CD4-positive, alpha-beta T cell (primary cell): ENCODE results near the gene SCGB1D1. TPM values are rescaled to one million over a fixed set of nuclear protein-coding genes. Genes with fewer than 3 reads are reported as not detected.
"Not testable (repeated sequence)": the region's sequence is repeated elsewhere in the genome, so short reads cannot be mapped to it uniquely, and the experiment has no call there.

Source experiments
- ATAC-seq: fragments of 200-7000 bp; cut with Tn5 transposase; one replicate; pipeline ENCODE4 v1.10.0; 2022; ENCODE audit warnings: mild to moderate bottlenecking; ENCODE audit not compliant: poor library complexity
- CTCF ChIA-PET: fragments of 350-600 bp; sonication (Branson Sonifier 250); formaldehyde crosslinking; loops from one replicate; lab custom pipeline; 2021; ENCODE audit warnings: antibody characterized with exemption, inconsistent platforms; lab: Charles Lee
- POLR2A ChIA-PET: fragments of 350-600 bp; sonication (Branson Sonifier 250); formaldehyde crosslinking; loops from one replicate; lab custom pipeline; 2021; ENCODE audit warnings: antibody characterized with exemption, inconsistent platforms; lab: Charles Lee
- DNase-seq, 14 experiments: peaks; one replicate each; pipeline ENCODE4 v3.0.0-alpha.2; 2013 to 2020; ENCODE audit warnings: mixed read lengths in 2 of 14
- H3K27ac ChIP-seq, 2 donors: one replicate each; pipeline versions ENCODE4 v1.5.1 to v1.7.0; 2013; ENCODE audit warnings: low read length in 2 of 2, low read depth in 1 of 2, mild to moderate bottlenecking in 1 of 2
- H3K27me3 ChIP-seq, 2 experiments: 1 replicate in 1 of 2; 2 replicates in 1 of 2; pipeline versions ENCODE4 v1.6.1 to v1.7.0; 2013; ENCODE audit warnings: low read length in 2 of 2, control low read depth in 1 of 2, mild to moderate bottlenecking in 1 of 2, moderate library complexity in 1 of 2; ENCODE audit not compliant: insufficient read depth in 2 of 2, control insufficient read depth in 1 of 2
- H3K36me3 ChIP-seq: one replicate; pipeline ENCODE4 v1.6.1; 2013; ENCODE audit warnings: low read length, control low read depth; ENCODE audit not compliant: insufficient read depth
- H3K4me1 ChIP-seq: one replicate; pipeline ENCODE4 v1.6.1; 2013; ENCODE audit warnings: low read length, control low read depth; ENCODE audit not compliant: insufficient read depth
- H3K4me3 ChIP-seq: one replicate; pipeline ENCODE4 v1.5.1; 2013; ENCODE audit warnings: mild to moderate bottlenecking, low read length, moderate library complexity
- H3K9me3 ChIP-seq, 2 experiments: 1 replicate in 1 of 2; 2 replicates in 1 of 2; pipeline versions ENCODE4 v1.6.1 to v1.7.0; 2013; ENCODE audit warnings: low read length in 2 of 2, mild to moderate bottlenecking in 2 of 2, control low read depth in 1 of 2, moderate library complexity in 1 of 2; ENCODE audit not compliant: control insufficient read depth in 1 of 2, insufficient read depth in 1 of 2
- H3K27ac Mint-ChIP-seq: one replicate; pipeline ENCODE4 v1.8.0; 2020; ENCODE audit warnings: mixed read lengths
- H3K27me3 Mint-ChIP-seq: one replicate; pipeline ENCODE4 v1.8.0; 2021; ENCODE audit warnings: mixed read lengths
- H3K36me3 Mint-ChIP-seq: one replicate; pipeline ENCODE4 v1.8.0; 2021; ENCODE audit warnings: low read depth, mixed read lengths
- H3K4me1 Mint-ChIP-seq: one replicate; pipeline ENCODE4 v1.8.0; 2021; ENCODE audit warnings: low read depth, mixed read lengths
- H3K4me3 Mint-ChIP-seq: one replicate; pipeline ENCODE4 v1.8.0; 2020; ENCODE audit warnings: mild to moderate bottlenecking, mixed read lengths
- H3K9me3 Mint-ChIP-seq: one replicate; pipeline ENCODE4 v1.8.0; 2020; ENCODE audit warnings: mixed read lengths
- CTCF ChIP-seq: fragments of 200-600 bp; IDR thresholded peaks from one replicate; pipeline ENCODE4 v1.8.0; 2022; ENCODE audit warnings: antibody characterized with exemption, mild to moderate bottlenecking
- intact Hi-C, 2 experiments: fragments of 100-400 bp; cut with DNase I in 1 of 2; cut with micrococcal nuclease in 1 of 2; formaldehyde crosslinking; loops; one replicate each; pipeline versions ENCODE4 v1.15.1 to v1.9.0; 2023 to 2025; cut with DNase I, micrococcal nuclease
- total RNA-seq, 174 experiments: library from RNA in 2 of 174; stranded (reverse) in 2 of 174; gene quantifications; one replicate each; pipeline ENCODE4 v1.2.3 and lab custom pipeline; 2021 to 2026

SCGB1D1 gene
- total RNA-seq, 2 experiments from 2014 or later = not detected

GRCh38 chr11:62186195-62186594, 3.8 kb upstream of the SCGB1D1 start:
- H3K27me3 ChIP-seq = peaks cover 10 to 25% of the 10 kb centered on the region in 2 experiments
- no peak for ATAC-seq
- intact Hi-C loops = no loop called here
- POLR2A ChIA-PET = no interaction called here
- no peak overlapping the region for H3K27ac Mint-ChIP-seq
- no peak overlapping the region for H3K27ac ChIP-seq
- peaks cover 37% of the 10 kb centered on the region for H3K27me3 Mint-ChIP-seq
- no peaks in the 10 kb centered on the region for H3K36me3 Mint-ChIP-seq
- CTCF ChIA-PET = no interaction called here
- no peak overlapping the region for H3K4me3 Mint-ChIP-seq
- no peaks in the 10 kb centered on the region for H3K9me3 Mint-ChIP-seq
- peaks cover 0 to 4% of the 10 kb centered on the region in 2 experiments for H3K9me3 ChIP-seq
- H3K36me3 ChIP-seq = no peaks in the 10 kb centered on the region
- no peak for TF ChIP-seq CTCF
- H3K4me3 ChIP-seq = no peak overlapping the region
- no peaks in the 10 kb centered on the region for H3K4me1 ChIP-seq
- no peak for DNase-seq
- no peaks in the 10 kb centered on the region for H3K4me1 Mint-ChIP-seq

- Mint-ChIP-seq H3K4me3 (no peak overlapping the region), H3K27me3 (peaks cover 82% of the 10 kb centered on the region), H3K27ac (no peak overlapping the region), H3K4me1 (no peaks in the 10 kb centered on the region), H3K9me3 (no peaks in the 10 kb centered on the region), H3K36me3 (no peaks in the 10 kb centered on the region)
- no peak for TF ChIP-seq CTCF
- Histone ChIP-seq H3K4me1 (no peaks in the 10 kb centered on the region), H3K36me3 (no peaks in the 10 kb centered on the region), H3K27ac (no peak overlapping the region), H3K9me3 (no peaks in the 10 kb centered on the region), H3K4me3 (no peak overlapping the region), H3K27me3 (peaks cover 18 to 30% of the 10 kb centered on the region in 2 experiments)
- POLR2A ChIA-PET = no interaction called here
- intact Hi-C loops = no loop called here
- CTCF ChIA-PET = no interaction called here
- DNase-seq = no peak
- no peak for ATAC-seq
Observed at GRCh38 chr11:62193952-62194351, 3.9 kb downstream of the SCGB1D1 start.

GRCh38 chr11:62195010-62195409, 5.0 kb downstream of the SCGB1D1 start:
- H3K36me3 ChIP-seq, DNase-seq, H3K9me3 Mint-ChIP-seq, intact Hi-C loops, H3K27ac Mint-ChIP-seq, POLR2A ChIA-PET, H3K36me3 Mint-ChIP-seq, ATAC-seq, H3K9me3 ChIP-seq, CTCF ChIA-PET, H3K4me1 ChIP-seq, H3K4me3 ChIP-seq, H3K4me3 Mint-ChIP-seq, H3K4me1 Mint-ChIP-seq, H3K27ac ChIP-seq: not testable (repeated sequence)
- peaks cover 15 to 25% of the 10 kb centered on the region in 2 experiments for H3K27me3 ChIP-seq
- peaks cover 80% of the 10 kb centered on the region for H3K27me3 Mint-ChIP-seq

- Mint-ChIP-seq H3K4me3 (no peak overlapping the region), H3K4me1 (no peaks in the 10 kb centered on the region), H3K27me3 (peaks cover 76% of the 10 kb centered on the region), H3K9me3 (no peaks in the 10 kb centered on the region), H3K27ac (no peak overlapping the region), H3K36me3 (no peaks in the 10 kb centered on the region)
- Histone ChIP-seq H3K36me3 (no peaks in the 10 kb centered on the region), H3K4me3 (no peak overlapping the region), H3K4me1 (no peaks in the 10 kb centered on the region), H3K27ac (no peak overlapping the region), H3K27me3 (peaks cover 14 to 16% of the 10 kb centered on the region in 2 experiments), H3K9me3 (no peaks in the 10 kb centered on the region)
- ChIA-PET CTCF (no interaction called here), POLR2A (no interaction called here)
- no peak for DNase-seq
- no peak for ATAC-seq
- no peak for TF ChIP-seq CTCF
- intact Hi-C loops = no loop called here
Observed at GRCh38 chr11:62195945-62196344, 5.9 kb downstream of the SCGB1D1 start.

GRCh38 chr11:62197400-62197799, 7.4 kb downstream of the SCGB1D1 start:
- H3K9me3 ChIP-seq, H3K4me1 Mint-ChIP-seq, CTCF ChIA-PET, H3K36me3 ChIP-seq, H3K9me3 Mint-ChIP-seq, H3K4me3 Mint-ChIP-seq, POLR2A ChIA-PET, ATAC-seq, H3K4me1 ChIP-seq, H3K4me3 ChIP-seq, H3K36me3 Mint-ChIP-seq, H3K27ac ChIP-seq, DNase-seq, intact Hi-C loops, H3K27ac Mint-ChIP-seq: not testable (repeated sequence)
- H3K27me3 Mint-ChIP-seq = peaks cover 71% of the 10 kb centered on the region
- peaks cover 13 to 14% of the 10 kb centered on the region in 2 experiments for H3K27me3 ChIP-seq
